GM12878 (cell line): ENCODE data around the gene HDAC7. TPM values are rescaled to one million over a fixed set of nuclear protein-coding genes. Genes with fewer than 3 reads are reported as not detected.
"Not testable (repeated sequence)": the region's sequence is repeated elsewhere in the genome, so short reads cannot be mapped to it uniquely, and the experiment has no call there.

Experiments used
- ATAC-seq: fragments of 200-7000 bp; cut with Tn5 transposase; 3 replicates; pipeline ENCODE4 v1.9.1; 2020; ENCODE audit warnings: mild to moderate bottlenecking, moderate library complexity
- BruUV-seq: library from RNA; stranded (reverse); fragments of 400-500 nt; replicated peaks from 2 replicates; lab custom pipeline; 2021; lab: Mats Ljungman, UMichigan
- CTCF ChIA-PET: fragments of 300-600 bp; sonication (Branson Sonifier 250); formaldehyde crosslinking; extraction: SDS; loops from one replicate; lab custom pipeline; 2021; ENCODE audit warnings: inconsistent platforms; lab: Yijun Ruan, JAX
- POLR2A ChIA-PET: fragments of 350-600 bp; formaldehyde crosslinking; extraction: SDS; loops from one replicate; lab custom pipeline; 2021; ENCODE audit warnings: inconsistent platforms; lab: Charles Lee
- RAD21 ChIA-PET: fragments of 300-600 bp; sonication (Branson Sonifier 250); formaldehyde crosslinking; loops from one replicate; lab custom pipeline; 2023; ENCODE audit warnings: antibody characterized with exemption; ENCODE audit not compliant: unreplicated experiment; lab: Charles Lee
- SMC1A ChIA-PET: fragments of 300-600 bp; sonication (Branson Sonifier 250); formaldehyde crosslinking; loops from one replicate; lab custom pipeline; 2023; ENCODE audit not compliant: unreplicated experiment, uncharacterized antibody; lab: Charles Lee
- DNase-seq: peaks from one replicate; pipeline ENCODE4 v3.0.0-alpha.2; 2011; ENCODE audit warnings: low read depth, low spot score
- FAIRE-seq: peaks from 3 replicates; lab custom pipeline; 2011; peaks lifted over from hg19 to GRCh38; lab: Jason Lieb, UNC
- H2AFZ ChIP-seq: 2 replicates; pipeline ENCODE4 v1.6.0; 2011; ENCODE audit warnings: low read depth, low read length, control low read depth; ENCODE audit not compliant: control insufficient read depth
- H3K27ac ChIP-seq: 2 replicates; pipeline ENCODE4 v1.5.1; 2011; ENCODE audit warnings: control low read depth; ENCODE audit not compliant: control insufficient read depth, insufficient read depth
- H3K27me3 ChIP-seq, 2 experiments: replicated peaks in 1 of 2; 2 replicates each; pipeline versions ENCODE4 v1.6.0 to v1.6.1; 2011; ENCODE audit warnings: low read length in 1 of 2; ENCODE audit not compliant: control insufficient read depth in 2 of 2, insufficient read depth in 2 of 2
- H3K36me3 ChIP-seq, 2 experiments: 2 replicates each; pipeline ENCODE4 v1.5.1; 2011; ENCODE audit warnings: low read length in 1 of 2; ENCODE audit not compliant: control insufficient read depth in 2 of 2, insufficient read depth in 2 of 2
- H3K4me1 ChIP-seq: 2 replicates; pipeline ENCODE4 v1.6.1; 2011; ENCODE audit warnings: mild to moderate bottlenecking, low read length, moderate library complexity, mixed read lengths; ENCODE audit not compliant: control insufficient read depth, insufficient read depth
- H3K4me2 ChIP-seq: 2 replicates; pipeline ENCODE4 v1.6.0; 2011; ENCODE audit warnings: control low read depth; ENCODE audit not compliant: control insufficient read depth, insufficient read depth
- H3K4me3 ChIP-seq: fragments of 200-600 bp; sonication (generic); 2 replicates; pipeline ENCODE4 v1.5.1; 2016
- H3K79me2 ChIP-seq: 2 replicates; pipeline ENCODE4 v1.6.0; 2011; ENCODE audit warnings: low read length; ENCODE audit not compliant: control insufficient read depth, insufficient read depth
- H3K9ac ChIP-seq: 2 replicates; pipeline ENCODE4 v1.8.0; 2011; ENCODE audit warnings: low read length, control low read depth, mixed read lengths; ENCODE audit not compliant: control insufficient read depth, insufficient read depth
- H3K9me3 ChIP-seq: replicated peaks from 3 replicates; pipeline ENCODE4 v1.5.1; 2011; ENCODE audit warnings: mild to moderate bottlenecking, low read length; ENCODE audit not compliant: control insufficient read depth, insufficient read depth
- H4K20me1 ChIP-seq: 2 replicates; pipeline ENCODE4 v1.6.0; 2011; ENCODE audit not compliant: control insufficient read depth, insufficient read depth
- EGR1 ChIP-seq, 2 experiments: IDR thresholded peaks; 1 replicate in 1 of 2; 2 replicates in 1 of 2; pipeline ENCODE4 v1.6.1; 2011 to 2012; ENCODE audit warnings: low read depth in 2 of 2, low read length in 2 of 2, borderline replicate concordance in 1 of 2, mild to moderate bottlenecking in 1 of 2, moderate library complexity in 1 of 2
- EZH2 ChIP-seq: IDR thresholded peaks from 2 replicates; pipeline ENCODE4 v1.6.1; 2012; ENCODE audit warnings: low read depth, mild to moderate bottlenecking, control low read depth, inconsistent platforms, low read length, borderline replicate concordance; ENCODE audit not compliant: control insufficient read depth
- PAX8 ChIP-seq: fragments of 450-650 bp; IDR thresholded peaks from 2 replicates; pipeline ENCODE4 v1.6.1; 2017; ENCODE audit warnings: mild to moderate bottlenecking, moderate library complexity
- RUNX3 ChIP-seq: IDR thresholded peaks from 2 replicates; pipeline ENCODE4 v1.6.1; 2012; ENCODE audit warnings: low read length, inconsistent platforms
- SREBF1 ChIP-seq: IDR thresholded peaks from 2 replicates; pipeline ENCODE4 v1.6.1; 2012; ENCODE audit warnings: mild to moderate bottlenecking, low read length
- STAT1 ChIP-seq: fragments of 450-650 bp; conservative IDR thresholded peaks from 2 replicates; pipeline ENCODE4 v1.6.1; 2014; ENCODE audit warnings: antibody characterized with exemption, mild to moderate bottlenecking
- TBL1XR1 ChIP-seq: IDR thresholded peaks from 2 replicates; pipeline ENCODE4 v1.6.1; 2012; ENCODE audit warnings: low read depth, low read length, improper control_type of control experiment
- ZNF274 ChIP-seq: IDR thresholded peaks from one replicate; pipeline ENCODE4 v1.8.0; 2011; ENCODE audit not compliant: insufficient read length, insufficient read depth
- WGBS: methylation state at CpG from one replicate; pipeline ENCODE4 v1.1.6; 2016; ENCODE audit warnings: low lambda C conversion rate; ENCODE audit not compliant: insufficient replicate concordance, insufficient coverage; ENCODE audit errors: missing lambda C conversion rate; 5-methylcytosine and 5-hydroxymethylcytosine counted together
- in situ Hi-C: fragments of 300-500 bp; cut with MboI; formaldehyde crosslinking; loops from 9 replicates; pipeline ENCODE4 v1.14.3; 2018; ENCODE audit warnings: mixed read lengths
- intact Hi-C: fragments of 100-400 bp; cut with micrococcal nuclease; formaldehyde crosslinking; loops from one replicate; pipeline ENCODE4 v1.14.2; 2022; ENCODE audit not compliant: unreplicated experiment
- polyA plus RNA-seq, 11 experiments: library from polyadenylated mRNA; depleted of rRNA in 4 of 11; unstranded in 6 of 11; stranded (reverse) in 5 of 11; fragments of >200 nt; fragmentation: Nextera tagmentation in 4 of 11; fragmentation: Illumina TruSeq in 1 of 11; extraction: Ambion mirVana in 4 of 11; extraction: Trizol in 1 of 11; gene quantifications; 1 replicate in 1 of 11; 2 replicates in 10 of 11; pipeline versions ENCODE4 v1.2.1 to v1.2.3, GENCODE V29; 2011 to 2016; ENCODE audit warnings: inconsistent platforms in 2 of 11, missing spikeins in 2 of 11, low read depth in 1 of 11
- total RNA-seq, 4 experiments: library from RNA; depleted of rRNA in 3 of 4; stranded (reverse); fragments of >200 nt in 3 of 4; fragmentation: Illumina TruSeq in 1 of 4; extraction: Trizol in 1 of 4; gene quantifications; 2 replicates each; pipeline versions ENCODE4 v1.2.1 to v1.2.3, GENCODE V29; 2013 to 2021

HDAC7 gene
- total and polyA plus RNA-seq, 10 of the 15 experiments (the other 5 are each of a cell fraction or from before 2014, with no cell fraction given), result 0.47 to 18.3 (median 5.4) TPM

- in situ Hi-C loops, result not testable (repeated sequence)
- CTCF ChIA-PET, result interaction anchor here (1.1 to 14.0 kb wide), 5 partner anchors 28 to 100 kb away, joined by 3 to 207 read pairs (median 15); partner anchors contain the start of gene SLC48A1
Observed at GRCh38 chr12:47842543-47842942, 22.8 kb upstream of the HDAC7 start.

GRCh38 chr12:47841910-47842309 is 22.2 kb upstream of the HDAC7 start:
- intact Hi-C loops, result no loop called here
- Histone ChIP-seq H3K36me3 (no peaks in the 10 kb centered on the region), H3K27me3 (no peaks in the 10 kb centered on the region; a peak in 2 of 4 replicates), H3K4me2 (no peak overlapping the region), H4K20me1 (no peaks in the 10 kb centered on the region), H3K4me1 (peaks cover 7% of the 10 kb centered on the region), H3K79me2 (no peaks in the 10 kb centered on the region), H3K27ac (no peak overlapping the region), H3K9ac (no peak overlapping the region), H2AFZ (no peak overlapping the region), H3K4me3 (no peak overlapping the region), H3K9me3 (no peaks in the 10 kb centered on the region)
- BruUV-seq, result no TSS peak
- ChIA-PET POLR2A (interaction anchor here (0.7 to 1.5 kb wide), 2 partner anchors 30 to 317 kb away, joined by 3 to 4 read pairs; no protein-coding TSS in a partner anchor), RAD21 (interaction anchor here (5.8 to 11.0 kb wide), 2 partner anchors 43 to 100 kb away, joined by 101 to 166 read pairs; no protein-coding TSS in a partner anchor), CTCF (interaction anchor here (1.1 to 14.0 kb wide), 9 partner anchors 11 to 108 kb away, joined by 3 to 215 read pairs (median 42); partner anchors contain the start of gene SLC48A1), SMC1A (interaction anchor here (1.9 to 6.1 kb wide), 3 partner anchors 43 to 108 kb away, joined by 9 to 71 read pairs (median 16); no protein-coding TSS in a partner anchor)
- in situ Hi-C loops, result no loop called here
- DNase-seq, result no peak
- WGBS, result 53% methylated on average over 4 of the region's 4 CpGs
- TF ChIP-seq SREBF1 (no peak), EZH2 (no peak), PAX8 (no peak), EGR1 (IDR thresholded peaks at IDR 0.05; ENCODE audit: borderline replicate concordance in 1 of 2, low read depth in 2 of 2, low read length in 2 of 2) (no peak), ZNF274 (no peak), STAT1 (no peak), RUNX3 (no peak), TBL1XR1 (no peak)
- no peak for ATAC-seq
- FAIRE-seq, result no peak

More at GRCh38 chr12:47842543-47842942, 22.8 kb upstream of the HDAC7 start:
- H4K20me1 ChIP-seq, ATAC-seq, intact Hi-C loops, H3K4me1 ChIP-seq, H3K27ac ChIP-seq, DNase-seq, H3K27me3 ChIP-seq, H2AFZ ChIP-seq, FAIRE-seq, H3K79me2 ChIP-seq, H3K36me3 ChIP-seq, H3K4me3 ChIP-seq, H3K9me3 ChIP-seq, BruUV-seq, H3K9ac ChIP-seq, H3K4me2 ChIP-seq: not testable (repeated sequence)
- ChIA-PET SMC1A (interaction anchor here (6.1 kb wide), 1 partner anchor 100 kb away, joined by 71 read pairs; no protein-coding TSS in a partner anchor), POLR2A (interaction anchor here (0.7 kb wide), 1 partner anchor 316 kb away, joined by 4 read pairs; no protein-coding TSS in a partner anchor), RAD21 (interaction anchor here (0.9 to 11.0 kb wide), 3 partner anchors 43 to 100 kb away, joined by 3 to 166 read pairs (median 101); no protein-coding TSS in a partner anchor)
- WGBS, result 87% methylated on average over 7 of the region's 12 CpGs
